Effector CD8-positive, alpha-beta T cell (primary cell): ENCODE results near the gene KCNIP4.
"Not testable (repeated sequence)": the region's sequence is repeated elsewhere in the genome, so short reads cannot be mapped to it uniquely, and the experiment has no call there.

Source experiments
- DNase-seq: peaks from one replicate; lab custom pipeline; 2025; lab: John Stamatoyannopoulos, UW

Gene KCNIP4

DNA sequence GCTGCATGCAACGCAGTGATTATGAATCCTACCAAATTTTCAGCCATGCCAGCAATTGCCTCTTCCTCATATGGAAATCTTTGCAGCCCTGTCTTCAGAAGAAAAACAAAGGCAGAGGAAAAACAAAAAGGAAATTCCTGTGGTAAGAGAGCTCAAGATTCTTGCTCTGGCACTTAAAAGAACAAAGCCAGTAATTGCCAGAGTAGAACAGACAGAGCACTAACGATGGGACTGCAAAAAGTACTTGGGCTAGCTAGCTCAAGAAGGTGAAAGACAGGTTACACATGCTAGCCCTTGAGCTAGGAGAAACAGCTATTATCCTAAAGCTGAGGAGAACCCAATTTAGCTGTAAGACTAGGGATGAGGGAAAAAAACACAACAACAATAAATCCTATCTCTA is 582.3 kb downstream of the KCNIP4 start:
- DNase-seq, result no peak

DNA sequence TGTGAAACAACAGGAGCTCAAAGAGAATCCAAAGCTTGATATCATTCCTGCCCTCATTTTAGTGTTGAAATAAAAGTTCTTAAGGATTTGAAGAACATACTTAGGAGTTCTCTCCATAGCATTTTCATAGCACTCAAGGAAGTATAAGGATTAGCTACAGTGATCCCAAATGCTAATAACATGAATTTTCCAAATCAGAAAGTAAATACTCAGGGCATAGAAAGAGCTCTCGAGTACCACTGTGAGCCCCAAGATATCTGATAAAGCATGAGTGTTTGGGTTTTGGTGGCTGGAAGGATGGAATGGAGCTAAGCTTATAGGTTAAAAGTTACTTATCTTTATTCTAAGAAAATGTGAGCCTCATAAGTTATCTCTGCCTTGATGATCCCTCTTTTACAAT is 584.9 kb downstream of the KCNIP4 start:
- DNase-seq, result no peak

DNA sequence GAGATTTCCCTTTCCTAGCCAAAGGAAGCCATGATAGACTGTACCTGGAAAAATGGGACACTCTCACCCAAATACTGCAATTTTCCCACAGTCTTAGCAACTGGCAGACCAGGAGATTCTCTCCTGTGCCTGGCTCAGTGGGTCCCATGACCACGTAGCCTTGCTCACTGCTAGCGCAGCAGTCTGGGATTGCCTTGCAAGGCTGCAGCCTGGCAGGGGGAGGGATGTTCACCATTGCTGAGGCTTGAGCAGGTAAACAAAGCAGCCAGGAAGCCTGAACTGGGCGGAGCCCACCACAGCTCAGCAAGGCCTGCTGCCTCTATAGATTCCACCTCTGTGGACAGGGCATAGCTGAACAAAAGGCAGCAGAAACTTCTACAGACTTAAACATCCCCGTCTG is 596.2 kb downstream of the KCNIP4 start:
- DNase-seq, result not testable (repeated sequence)

DNA sequence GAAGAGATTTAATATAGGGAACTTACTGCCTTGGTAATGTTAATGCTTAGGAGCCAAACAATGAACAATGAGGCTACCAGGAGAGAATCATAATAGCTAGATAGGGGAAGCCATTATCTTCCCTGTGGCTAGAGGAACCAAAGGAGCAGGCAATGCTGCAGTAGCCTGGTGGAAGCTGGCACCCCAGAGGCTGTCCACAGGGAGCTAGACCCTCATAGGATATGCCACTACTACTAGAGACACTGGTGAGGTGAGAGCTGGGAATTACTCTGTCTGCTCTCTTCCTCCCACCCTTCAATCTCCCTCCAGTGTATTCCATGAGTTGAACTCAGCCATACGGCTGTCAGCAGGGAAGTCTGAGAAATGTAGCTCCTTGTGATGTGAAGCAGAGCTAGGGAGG is 601.4 kb downstream of the KCNIP4 start:
- DNase-seq, result no peak

DNA sequence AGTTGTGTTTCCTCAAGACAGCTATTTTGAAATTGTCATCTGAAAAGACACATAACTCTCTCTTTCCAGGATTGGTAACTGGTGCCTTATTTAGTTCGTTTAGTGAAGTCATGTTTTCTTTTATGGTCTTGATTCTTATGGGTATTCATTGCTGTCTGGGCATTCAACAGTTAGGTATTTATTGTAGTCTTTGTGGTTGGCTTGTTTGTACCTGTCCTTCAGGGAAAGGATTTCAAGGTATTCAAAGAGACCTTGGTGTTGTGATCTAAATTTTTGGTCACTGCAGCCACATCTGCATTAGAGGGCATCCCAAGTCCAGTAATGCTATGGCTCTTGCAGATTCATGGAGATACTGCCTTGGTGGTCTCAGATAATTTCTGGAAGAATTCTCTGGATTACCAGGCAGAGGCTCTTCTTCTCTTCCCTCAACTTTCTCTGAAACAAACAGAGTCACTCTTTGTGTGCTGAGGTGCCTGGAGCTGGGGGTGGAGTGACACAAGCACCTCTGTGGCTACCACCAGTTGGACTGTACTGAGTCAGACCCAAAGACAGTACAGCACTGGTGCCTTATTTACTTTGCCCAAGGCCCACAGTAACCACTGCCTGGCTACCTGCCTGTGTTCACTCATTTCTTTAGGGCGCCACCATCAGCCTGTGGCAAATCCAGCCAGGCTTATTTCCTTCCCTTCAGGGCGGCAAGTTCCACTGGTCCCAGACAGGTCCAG is 620.4 kb downstream of the KCNIP4 start:
- no peak for DNase-seq

DNA sequence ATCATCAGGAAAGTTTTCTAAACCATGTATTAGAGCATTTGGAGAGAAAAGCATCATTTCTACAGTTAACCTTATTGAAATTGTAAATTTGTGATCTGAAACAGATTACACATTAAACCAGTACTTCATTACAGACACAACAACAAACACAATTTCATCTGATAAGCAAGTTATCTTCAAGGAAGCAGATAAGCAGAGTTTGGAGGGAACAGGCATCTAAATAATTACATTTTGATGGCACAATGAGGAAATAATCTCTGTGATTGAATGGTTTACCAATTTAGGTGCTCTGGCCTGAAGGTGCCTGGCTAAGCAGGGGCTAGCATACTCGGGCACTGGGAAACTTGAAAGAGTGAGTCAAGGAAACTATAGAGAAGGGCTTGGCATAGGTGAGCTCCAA is 628.5 kb downstream of the KCNIP4 start:
- no peak for DNase-seq

DNA sequence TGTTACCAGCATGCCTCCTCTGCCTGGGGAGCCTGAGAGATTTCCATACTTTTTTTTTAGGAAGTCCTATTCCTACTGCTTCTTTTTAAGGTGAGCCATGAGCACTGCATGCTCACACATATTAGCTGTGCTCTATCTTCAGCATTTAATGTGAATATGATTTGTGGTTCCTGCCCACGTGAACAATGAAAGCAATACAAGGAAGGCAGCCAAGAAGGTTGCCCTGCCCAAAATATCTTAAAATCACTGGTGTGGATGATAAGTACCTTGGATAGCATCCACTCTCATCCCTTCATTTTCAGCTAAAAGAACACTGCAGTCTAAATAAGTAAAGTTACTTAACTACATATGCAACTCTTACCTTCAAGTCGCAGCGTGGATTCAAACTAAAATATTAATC is 640.9 kb downstream of the KCNIP4 start:
- no peak for DNase-seq

DNA sequence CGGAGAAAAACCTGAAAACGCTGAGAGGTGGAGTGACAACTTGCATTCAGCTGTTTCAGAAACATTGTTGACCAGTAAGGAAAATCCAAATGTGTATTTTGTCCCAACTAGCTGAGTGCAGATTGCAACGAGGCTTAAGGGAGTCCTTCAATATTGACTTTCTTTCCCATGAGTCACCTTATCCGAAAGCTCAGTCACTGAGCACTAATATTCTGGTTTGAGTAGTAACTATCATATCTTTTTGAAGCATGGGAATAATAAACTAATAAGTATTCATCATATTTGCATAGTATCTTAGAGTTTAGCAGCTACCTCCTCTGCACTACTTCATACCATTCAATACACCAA is 644.1 kb downstream of the KCNIP4 start:
- DNase-seq, result no peak

DNA sequence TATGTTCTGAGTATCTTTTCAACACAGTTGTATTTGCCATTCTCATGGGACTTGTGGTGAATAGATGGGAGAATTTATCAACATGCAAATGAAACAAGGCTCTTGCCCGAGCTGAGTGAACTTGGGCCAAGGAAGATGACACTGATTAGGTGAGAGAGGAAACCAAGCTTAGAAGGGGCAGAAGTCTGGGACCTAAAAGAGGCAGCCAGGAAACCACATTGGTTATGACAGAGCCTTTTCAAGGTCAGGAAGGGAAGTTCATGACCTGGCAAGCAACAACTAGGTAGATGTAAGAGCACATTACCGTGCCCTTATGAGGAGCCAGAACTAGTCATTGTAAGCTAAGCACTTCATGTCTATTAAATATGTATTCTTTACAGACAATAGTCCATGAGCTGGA is 658.0 kb downstream of the KCNIP4 start:
- DNase-seq, result no peak

DNA sequence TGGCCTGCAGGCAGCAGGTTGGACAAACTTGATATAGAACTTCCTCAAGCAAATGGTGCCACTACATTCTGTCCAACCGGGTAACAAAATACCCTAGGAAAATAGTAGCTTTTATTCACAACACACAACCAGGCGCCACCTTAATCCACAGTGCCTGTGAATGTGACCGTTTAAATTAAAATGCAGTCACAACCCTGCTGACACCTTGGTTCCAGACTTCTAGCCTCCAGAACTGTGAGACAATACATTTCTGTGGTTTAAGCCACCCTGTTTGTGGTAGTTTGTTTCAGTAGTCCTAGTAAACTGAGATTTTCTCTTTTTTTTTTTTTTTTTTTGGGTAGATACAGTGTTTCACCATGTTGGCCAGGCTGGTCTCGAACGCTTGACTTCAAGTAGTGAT is 672.5 kb downstream of the KCNIP4 start:
- DNase-seq, result no peak

DNA sequence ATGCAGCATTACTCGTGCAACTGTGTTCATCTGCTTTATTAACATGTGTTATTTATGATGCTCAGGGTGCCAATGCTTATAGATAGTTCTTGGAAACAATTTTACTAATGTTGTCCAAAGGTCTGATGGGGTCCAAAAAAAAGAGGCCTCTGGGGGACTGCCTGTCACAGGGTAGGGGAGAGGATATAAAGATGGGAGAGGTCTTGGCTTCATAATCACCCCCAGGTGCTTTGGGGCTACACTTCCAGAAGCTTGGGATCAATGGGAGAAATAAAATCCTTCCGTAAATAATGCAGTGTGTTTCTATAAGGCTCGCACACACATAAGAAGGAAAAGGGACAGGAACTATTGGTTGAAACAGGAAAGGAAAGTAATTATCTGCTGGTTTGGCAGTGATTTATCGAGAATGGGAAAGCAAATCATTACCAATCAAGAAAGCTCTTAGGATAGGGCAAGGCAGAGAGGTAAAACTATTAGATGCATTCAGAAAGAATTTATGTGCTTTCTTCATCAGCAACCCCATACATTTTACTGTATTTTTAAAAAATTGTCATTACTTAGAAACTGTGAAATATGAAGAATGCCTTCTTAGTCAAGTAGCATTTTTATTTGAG is 677.0 kb downstream of the KCNIP4 start:
- no peak for DNase-seq

DNA sequence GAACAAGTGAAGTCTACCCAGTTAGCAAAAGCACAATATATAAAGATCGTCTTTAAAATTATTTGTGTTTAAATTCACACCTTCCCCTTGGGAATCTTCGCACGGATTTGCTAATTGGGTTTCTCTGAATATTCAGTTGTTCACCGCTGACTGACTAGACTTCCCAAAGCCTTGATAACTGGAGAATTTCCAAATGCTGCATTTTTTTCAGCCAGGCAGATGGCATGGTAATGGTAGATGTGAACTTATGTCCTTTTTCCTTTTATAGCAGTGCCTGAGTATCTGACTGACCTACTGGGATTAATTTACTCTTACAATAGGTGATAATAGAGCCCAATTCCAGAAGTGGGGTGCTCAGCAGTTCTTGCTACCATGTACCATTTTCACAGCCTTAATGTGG is 700.2 kb downstream of the KCNIP4 start:
- DNase-seq, result no peak

DNA sequence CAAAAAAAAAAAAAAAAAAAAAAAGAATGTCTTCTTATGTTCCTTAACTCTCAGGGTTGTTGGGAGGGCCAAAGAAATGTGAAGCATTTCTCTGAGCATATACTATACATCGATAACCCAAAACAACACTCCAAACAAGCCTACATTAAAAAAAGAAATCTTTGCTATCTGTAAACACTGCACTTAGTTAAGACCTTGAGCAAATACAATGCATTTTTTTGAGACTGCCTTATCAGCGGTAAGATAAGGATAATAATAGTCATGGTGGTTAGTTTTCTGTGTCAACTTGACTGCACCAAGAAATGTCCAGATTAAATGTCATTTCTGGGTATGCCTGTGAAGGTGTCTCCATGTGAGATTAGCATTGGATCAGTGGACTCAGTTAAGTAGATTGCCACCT is 706.4 kb downstream of the KCNIP4 start:
- DNase-seq, result no peak

DNA sequence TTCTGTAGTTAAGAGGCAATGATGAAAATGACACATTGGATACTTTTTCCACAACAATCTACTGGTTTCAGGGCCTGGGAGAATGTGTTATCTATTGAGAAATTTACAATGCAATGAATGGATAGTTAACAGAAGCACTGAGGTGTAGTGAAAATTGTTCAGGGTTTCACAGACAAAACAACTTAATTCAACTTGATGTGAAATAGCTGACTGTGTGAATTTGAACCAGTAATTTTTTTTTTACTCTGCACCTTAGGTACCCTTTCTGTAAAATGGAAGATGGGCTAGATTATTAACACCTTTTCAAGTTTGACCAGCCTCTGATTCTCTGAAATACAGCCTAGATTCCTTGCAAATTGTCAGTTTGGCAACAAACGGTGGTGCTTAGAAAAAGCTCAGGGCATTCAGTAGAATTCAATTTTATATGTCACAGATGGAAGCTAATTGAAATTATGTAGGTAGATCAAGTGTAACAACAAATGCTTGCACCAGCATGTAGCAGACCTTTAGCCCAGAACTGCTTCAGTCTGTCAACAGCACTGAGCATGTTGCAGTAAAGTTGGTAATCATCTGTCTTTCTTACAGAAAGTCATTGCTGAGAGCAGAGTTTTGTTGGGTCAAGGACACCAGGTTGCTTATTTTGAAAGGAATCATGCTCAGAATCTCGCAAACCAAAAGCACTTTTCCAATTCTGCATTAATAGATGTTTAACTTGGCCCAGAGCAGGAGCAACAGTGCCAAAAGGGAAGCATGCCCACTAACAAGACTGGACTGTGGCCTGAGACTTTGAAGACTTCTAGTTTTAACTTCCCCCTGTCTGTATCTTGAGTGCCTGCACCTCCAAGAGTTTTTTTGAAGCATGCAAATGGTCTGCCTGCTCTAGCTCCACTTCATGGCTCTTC is 721.7 kb downstream of the KCNIP4 start:
- no peak for DNase-seq

DNA sequence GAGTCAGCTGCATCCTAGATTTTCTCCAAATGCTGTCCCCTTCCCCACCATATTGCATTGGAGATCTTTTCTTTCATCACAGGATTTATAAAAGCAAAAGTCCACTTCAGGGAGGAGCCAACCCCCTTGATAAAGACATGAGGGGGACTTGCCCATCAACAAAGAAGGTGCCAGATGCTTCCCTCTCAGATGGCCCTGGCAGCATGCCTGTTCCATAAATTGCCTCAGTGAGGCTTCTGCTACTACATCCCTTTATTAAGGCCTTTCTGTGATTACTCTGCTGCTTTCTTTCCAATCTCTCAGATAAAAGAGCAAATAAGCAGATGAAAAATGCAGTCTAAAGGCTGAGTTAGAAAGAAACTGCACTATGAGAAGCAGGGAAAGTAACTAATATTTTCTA is 736.7 kb downstream of the KCNIP4 start:
- DNase-seq, result no peak

DNA sequence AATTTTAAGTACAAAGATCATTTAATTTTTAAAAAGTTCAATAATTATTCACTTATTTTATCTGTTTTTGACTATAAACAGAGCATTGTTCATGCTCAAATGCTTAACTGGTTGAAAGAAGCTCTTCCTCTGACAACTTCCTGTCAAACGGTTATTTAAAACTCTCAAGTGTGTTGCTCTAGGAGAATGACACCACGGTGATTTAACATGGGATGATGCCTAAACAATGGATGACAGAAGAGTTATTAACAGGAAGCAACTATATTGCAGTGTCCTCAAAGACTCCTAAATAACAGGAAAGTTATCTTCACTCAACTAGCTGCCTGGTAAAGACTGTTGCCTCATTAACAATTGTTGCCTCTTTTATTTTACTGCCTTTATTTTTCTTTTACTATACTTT is 738.7 kb downstream of the KCNIP4 start:
- no peak for DNase-seq

DNA sequence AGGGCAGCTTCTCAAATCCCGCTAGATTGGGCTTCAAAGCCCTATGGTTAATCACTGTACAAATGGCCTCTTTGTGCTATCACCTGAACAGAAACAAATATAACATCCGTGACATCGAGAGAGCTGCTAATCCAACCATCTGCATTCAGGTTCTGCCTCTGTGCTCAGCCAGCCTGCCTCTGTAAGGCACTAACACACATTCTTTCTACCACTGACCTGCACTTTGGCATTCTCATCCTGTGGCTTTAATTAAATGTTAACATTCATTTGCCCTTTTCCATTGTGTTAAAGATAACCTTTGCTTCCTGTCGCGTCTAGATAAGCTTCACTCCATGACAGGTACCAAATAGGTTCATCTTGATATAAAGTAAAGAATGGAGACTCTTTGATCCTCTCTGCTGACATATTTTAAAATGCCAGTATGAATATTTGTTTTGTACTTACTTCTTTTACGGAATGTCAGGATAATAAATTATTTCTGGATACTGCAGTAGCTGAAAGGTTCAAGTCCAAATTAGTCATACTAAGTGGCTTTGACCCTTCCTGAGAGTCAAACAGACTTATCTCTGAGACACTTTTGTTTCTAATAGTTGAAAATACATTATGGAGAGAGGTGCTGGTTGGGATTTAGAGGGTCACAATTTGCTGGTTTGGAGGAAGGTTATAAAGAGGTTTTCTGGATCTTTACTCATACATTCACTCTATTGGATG is 742.6 kb downstream of the KCNIP4 start:
- no peak for DNase-seq

DNA sequence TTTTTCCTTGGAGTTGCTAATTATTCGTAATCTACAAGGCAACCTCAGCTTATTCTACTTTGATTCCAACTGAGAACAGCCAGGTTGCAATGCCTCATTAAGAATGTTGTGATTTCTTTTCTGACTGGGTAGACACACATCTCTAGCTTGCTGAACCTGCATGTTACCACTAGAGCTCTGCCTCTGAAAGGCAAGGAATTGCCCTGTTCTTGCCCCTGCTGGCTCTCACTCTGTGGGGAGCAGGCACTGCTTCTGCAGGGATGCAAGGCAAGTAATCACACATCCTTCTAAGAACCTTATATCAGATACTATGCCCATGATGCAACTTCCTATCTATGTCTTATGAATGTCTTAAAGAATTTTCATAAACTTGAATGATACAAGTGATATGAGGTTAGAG is 745.2 kb downstream of the KCNIP4 start:
- DNase-seq, result no peak

DNA sequence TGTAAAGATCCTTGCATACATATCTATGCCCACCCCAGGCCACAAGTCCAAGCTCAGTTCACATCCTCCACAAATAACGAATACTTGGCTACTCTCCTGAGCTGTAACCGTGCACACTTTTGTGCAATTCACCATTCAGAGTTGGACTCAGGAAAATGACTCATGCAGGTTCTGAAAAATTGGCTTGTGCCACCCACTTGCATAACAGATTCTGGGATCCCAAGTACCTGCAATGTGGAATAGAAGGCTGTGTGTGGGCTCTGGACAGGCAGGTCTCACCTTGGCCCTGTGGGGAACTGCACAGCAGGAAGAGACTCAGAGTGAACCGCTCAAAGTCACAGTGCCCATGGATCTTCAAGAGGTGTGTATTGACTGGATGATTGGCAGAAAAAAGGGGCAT is 745.6 kb downstream of the KCNIP4 start:
- no peak for DNase-seq

DNA sequence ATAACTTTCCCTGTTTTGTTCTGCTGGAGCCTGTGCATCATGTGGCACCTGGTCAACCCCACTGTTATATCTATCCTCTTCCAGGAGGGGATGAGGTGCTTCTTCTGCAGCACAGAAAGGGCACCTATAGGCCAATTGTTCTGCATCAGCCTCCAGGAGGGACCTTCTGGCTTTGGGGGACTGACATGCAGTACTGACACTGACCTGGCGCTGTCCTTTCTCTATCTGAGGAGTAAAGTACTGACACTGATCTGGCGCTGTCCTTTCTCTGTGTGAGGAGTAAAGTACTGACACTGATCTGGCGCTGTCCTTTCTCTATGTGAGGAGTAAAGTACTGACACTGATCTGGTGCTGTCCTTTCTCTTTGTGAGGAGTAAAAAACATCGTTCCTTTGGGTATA is 749.9 kb downstream of the KCNIP4 start:
- no peak for DNase-seq

DNA sequence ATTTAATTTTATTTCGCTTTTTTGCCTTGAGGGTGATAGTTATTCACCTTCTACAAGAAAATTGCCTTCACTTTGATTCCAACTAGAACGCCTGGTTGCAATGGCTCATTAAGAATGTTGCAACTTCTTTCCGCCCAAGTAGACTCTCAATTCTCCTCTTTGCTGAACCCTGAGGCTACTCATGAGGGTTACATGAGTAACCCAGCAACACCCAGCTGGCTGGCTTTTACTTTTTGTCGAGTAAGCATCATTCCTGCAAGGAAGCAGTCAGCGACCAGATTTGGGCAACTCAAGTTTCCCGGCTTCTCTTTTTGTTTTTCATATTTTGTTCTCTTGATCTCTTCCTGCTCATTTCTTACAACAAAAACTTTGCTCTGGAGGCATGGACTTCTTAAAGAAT is 752.9 kb downstream of the KCNIP4 start:
- no peak for DNase-seq

DNA sequence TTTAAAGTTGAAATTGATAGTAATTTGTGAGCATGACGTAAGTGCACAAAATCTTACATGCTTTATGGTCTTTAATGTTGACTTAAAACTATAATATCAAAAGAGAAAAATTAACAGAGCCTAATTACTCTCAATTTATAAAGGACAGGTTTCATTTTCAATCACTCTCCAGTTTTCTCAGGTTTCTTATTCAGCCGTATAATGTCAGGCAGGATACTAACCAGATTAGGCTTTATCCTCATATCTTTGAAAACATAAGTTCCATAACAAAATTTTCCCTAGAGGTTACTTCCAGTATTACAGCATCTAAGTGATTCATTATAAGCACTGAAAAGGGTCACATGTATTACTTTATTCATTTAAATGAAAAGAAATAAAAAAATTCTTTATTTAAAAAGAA is 756.2 kb downstream of the KCNIP4 start:
- no peak for DNase-seq

DNA sequence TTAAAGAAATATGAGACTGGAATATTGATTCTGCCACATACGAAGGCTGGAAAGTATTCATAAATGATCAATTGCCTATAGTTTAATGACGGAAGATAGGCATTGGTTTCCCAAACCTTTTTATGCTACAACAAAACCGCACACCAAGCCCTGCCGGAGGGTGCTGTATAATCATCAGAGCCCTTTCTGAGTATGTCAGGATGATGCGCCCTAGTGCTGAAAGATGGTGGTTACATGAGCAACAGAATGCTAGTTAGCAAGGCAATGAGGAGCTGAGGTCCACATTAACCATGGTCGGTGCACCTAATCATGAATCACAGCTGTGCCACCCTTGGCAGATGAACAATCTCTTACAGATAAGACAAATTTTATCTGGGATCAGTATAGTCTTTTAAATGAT is 757.3 kb downstream of the KCNIP4 start:
- no peak for DNase-seq
